ENCODE measurements around the gene ZNF175. TPM values are rescaled to one million over a fixed set of nuclear protein-coding genes. Genes with fewer than 3 reads are reported as not detected.

Gene ZNF175
- total and polyA plus RNA-seq, 9 of the 15 experiments (the other 6 are each of a cell fraction or from before 2014, with no cell fraction given), result 3.7 to 37.9 (median 14.0) TPM

DNA sequence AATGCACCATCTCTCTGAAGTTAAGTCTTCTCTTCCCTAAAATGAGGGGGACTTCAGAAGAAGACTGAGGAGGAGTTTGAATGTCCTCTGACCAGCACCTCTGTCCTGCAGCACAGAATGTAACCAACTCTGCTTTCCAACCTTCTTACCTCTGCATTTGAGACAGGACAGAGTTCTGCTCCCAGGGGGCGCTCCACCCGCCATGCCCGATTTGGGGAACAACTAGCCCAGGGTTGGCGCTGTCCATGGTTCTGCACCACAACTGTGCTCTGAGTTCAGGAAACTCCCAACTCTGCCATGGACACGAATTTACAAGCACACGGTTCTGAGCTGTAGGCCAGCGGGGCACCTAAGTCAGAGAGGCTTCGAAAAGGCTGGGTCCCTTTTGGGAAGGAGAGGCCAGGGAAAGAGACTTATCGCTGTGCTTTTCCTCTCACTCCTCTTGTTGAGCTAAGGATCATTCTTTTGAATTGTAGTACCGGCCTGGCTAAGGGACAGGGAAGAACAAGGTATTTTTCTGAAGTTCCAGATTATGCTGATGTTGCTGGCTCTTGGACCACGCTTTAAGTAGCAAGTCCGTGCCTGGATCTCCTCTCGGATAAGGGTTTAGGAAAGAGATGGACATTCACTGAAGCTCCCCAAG lies 37.0 kb downstream of the ZNF175 start (continued):
- no peak for TF ChIP-seq ZNF699 (CRISPR knock-in tag; IDR thresholded peaks at IDR 0.05; ENCODE audit: insufficient replicate concordance)
- no peak for TF ChIP-seq SETDB1 (IDR thresholded peaks at IDR 0.05; ENCODE audit: low read length)
- no peak for TF ChIP-seq XRCC3 (IDR thresholded peaks at IDR 0.05)
- TF ChIP-seq SOX6 (IDR thresholded peaks at IDR 0.05), result peak; percentile 46
- TF ChIP-seq, protein P1, sequence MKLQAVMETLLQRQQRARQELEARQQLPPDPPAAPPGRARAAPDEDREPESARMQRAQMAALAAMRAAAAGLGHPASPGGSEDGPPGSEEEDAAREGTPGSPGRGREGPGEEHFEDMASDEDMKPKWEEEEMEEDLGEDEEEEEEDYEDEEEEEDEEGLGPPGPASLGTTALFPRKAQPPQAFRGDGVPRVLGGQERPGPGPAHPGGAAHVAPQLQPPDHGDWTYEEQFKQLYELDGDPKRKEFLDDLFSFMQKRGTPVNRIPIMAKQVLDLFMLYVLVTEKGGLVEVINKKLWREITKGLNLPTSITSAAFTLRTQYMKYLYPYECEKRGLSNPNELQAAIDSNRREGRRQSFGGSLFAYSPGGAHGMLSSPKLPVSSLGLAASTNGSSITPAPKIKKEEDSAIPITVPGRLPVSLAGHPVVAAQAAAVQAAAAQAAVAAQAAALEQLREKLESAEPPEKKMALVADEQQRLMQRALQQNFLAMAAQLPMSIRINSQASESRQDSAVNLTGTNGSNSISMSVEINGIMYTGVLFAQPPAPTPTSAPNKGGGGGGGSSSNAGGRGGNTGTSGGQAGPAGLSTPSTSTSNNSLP (IDR thresholded peaks at IDR 0.05; ENCODE audit: borderline replicate concordance, low read depth, low read length), result no peak
- 0 out of 2 replicates have a peak, but pooled peaks have one; percentile 39 for TF ChIP-seq DDX20 (tag; IDR thresholded peaks at IDR 0.05; ENCODE audit: low read depth)
- TF ChIP-seq HMGN3 (IDR thresholded peaks at IDR 0.05; ENCODE audit: borderline replicate concordance, extremely low read depth, insufficient read length, low read depth, low read length), result no peak
- TF ChIP-seq KDM5B (IDR thresholded peaks at IDR 0.05; ENCODE audit: insufficient replicate concordance, low read depth, low read length), result no peak
- TF ChIP-seq WHSC1 (IDR thresholded peaks at IDR 0.05; ENCODE audit: low read length), result no peak
- TF ChIP-seq, protein P2, sequence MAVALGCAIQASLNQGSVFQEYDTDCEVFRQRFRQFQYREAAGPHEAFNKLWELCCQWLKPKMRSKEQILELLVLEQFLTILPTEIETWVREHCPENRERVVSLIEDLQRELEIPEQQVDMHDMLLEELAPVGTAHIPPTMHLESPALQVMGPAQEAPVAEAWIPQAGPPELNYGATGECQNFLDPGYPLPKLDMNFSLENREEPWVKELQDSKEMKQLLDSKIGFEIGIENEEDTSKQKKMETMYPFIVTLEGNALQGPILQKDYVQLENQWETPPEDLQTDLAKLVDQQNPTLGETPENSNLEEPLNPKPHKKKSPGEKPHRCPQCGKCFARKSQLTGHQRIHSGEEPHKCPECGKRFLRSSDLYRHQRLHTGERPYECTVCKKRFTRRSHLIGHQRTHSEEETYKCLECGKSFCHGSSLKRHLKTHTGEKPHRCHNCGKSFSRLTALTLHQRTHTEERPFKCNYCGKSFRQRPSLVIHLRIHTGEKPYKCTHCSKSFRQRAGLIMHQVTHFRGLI (CRISPR knock-in tag; IDR thresholded peaks at IDR 0.05), result no peak
- TF ChIP-seq, protein P3, sequence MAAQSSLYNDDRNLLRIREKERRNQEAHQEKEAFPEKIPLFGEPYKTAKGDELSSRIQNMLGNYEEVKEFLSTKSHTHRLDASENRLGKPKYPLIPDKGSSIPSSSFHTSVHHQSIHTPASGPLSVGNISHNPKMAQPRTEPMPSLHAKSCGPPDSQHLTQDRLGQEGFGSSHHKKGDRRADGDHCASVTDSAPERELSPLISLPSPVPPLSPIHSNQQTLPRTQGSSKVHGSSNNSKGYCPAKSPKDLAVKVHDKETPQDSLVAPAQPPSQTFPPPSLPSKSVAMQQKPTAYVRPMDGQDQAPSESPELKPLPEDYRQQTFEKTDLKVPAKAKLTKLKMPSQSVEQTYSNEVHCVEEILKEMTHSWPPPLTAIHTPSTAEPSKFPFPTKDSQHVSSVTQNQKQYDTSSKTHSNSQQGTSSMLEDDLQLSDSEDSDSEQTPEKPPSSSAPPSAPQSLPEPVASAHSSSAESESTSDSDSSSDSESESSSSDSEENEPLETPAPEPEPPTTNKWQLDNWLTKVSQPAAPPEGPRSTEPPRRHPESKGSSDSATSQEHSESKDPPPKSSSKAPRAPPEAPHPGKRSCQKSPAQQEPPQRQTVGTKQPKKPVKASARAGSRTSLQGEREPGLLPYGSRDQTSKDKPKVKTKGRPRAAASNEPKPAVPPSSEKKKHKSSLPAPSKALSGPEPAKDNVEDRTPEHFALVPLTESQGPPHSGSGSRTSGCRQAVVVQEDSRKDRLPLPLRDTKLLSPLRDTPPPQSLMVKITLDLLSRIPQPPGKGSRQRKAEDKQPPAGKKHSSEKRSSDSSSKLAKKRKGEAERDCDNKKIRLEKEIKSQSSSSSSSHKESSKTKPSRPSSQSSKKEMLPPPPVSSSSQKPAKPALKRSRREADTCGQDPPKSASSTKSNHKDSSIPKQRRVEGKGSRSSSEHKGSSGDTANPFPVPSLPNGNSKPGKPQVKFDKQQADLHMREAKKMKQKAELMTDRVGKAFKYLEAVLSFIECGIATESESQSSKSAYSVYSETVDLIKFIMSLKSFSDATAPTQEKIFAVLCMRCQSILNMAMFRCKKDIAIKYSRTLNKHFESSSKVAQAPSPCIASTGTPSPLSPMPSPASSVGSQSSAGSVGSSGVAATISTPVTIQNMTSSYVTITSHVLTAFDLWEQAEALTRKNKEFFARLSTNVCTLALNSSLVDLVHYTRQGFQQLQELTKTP (IDR thresholded peaks at IDR 0.05; ENCODE audit: low read depth in 1 of 2, partially characterized antibody in 2 of 2), result peak in 1 of 2 experiments; percentile 98
- TF ChIP-seq, protein P4, sequence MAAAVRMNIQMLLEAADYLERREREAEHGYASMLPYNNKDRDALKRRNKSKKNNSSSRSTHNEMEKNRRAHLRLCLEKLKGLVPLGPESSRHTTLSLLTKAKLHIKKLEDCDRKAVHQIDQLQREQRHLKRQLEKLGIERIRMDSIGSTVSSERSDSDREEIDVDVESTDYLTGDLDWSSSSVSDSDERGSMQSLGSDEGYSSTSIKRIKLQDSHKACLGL (CRISPR knock-in tag; IDR thresholded peaks at IDR 0.05; ENCODE audit: borderline replicate concordance, poor library complexity, severe bottlenecking), result peak; percentile 42
- TF ChIP-seq ZFP36 (IDR thresholded peaks at IDR 0.05; ENCODE audit: low read depth, low read length, partially characterized antibody), result peak; percentile 45
- peak; percentile 95 for TF ChIP-seq SMC3 (conservative IDR thresholded peaks at IDR 0.05; ENCODE audit: insufficient read depth, low read depth, low read length)
- no peak for TF ChIP-seq RFX5 (IDR thresholded peaks at IDR 0.05; ENCODE audit: low read depth, low read length)
- no peak for TF ChIP-seq RBFOX2 (IDR thresholded peaks at IDR 0.05; ENCODE audit: low read depth, low read length)

Data from K562 (cell line).